Bronchial epithelial cell (primary cell): ENCODE data around the gene C9orf43. TPM values are rescaled to one million over a fixed set of nuclear protein-coding genes. Genes with fewer than 3 reads are reported as not detected.

Source experiments
- DNase-seq: peaks from one replicate; pipeline ENCODE4 v3.0.0-alpha.2; 2010; ENCODE audit warnings: low read depth
- FAIRE-seq: peaks from 2 replicates; lab custom pipeline; 2011; peaks lifted over from hg19 to GRCh38; lab: Jason Lieb, UNC
- H3K27me3 ChIP-seq: 2 replicates; pipeline ENCODE4 v1.5.1; 2011; ENCODE audit warnings: low read length; ENCODE audit not compliant: control insufficient read depth, insufficient read depth
- H3K36me3 ChIP-seq: 2 replicates; pipeline ENCODE4 v1.5.1; 2011; ENCODE audit warnings: low read length; ENCODE audit not compliant: control insufficient read depth, insufficient read depth
- H3K4me3 ChIP-seq: 2 replicates; pipeline ENCODE4 v1.5.1; 2011; ENCODE audit warnings: mild to moderate bottlenecking, low read depth, low read length, control low read depth
- total RNA-seq: library from RNA; depleted of rRNA; stranded (reverse); fragments of >200 nt; gene quantifications from 2 replicates; pipeline ENCODE4 v1.2.1, GENCODE V29; 2014
- TF ChIP-seq, protein P1 (sequence below): IDR thresholded peaks from 2 replicates; pipeline ENCODE4 v1.5.1; 2011; ENCODE audit warnings: mild to moderate bottlenecking, moderate library complexity, low read length, control low read depth, inconsistent platforms; ENCODE audit not compliant: insufficient read depth, severe bottlenecking

C9orf43 gene
- total RNA-seq, 1 donor from 2014 or later: 0.53 TPM

DNA sequence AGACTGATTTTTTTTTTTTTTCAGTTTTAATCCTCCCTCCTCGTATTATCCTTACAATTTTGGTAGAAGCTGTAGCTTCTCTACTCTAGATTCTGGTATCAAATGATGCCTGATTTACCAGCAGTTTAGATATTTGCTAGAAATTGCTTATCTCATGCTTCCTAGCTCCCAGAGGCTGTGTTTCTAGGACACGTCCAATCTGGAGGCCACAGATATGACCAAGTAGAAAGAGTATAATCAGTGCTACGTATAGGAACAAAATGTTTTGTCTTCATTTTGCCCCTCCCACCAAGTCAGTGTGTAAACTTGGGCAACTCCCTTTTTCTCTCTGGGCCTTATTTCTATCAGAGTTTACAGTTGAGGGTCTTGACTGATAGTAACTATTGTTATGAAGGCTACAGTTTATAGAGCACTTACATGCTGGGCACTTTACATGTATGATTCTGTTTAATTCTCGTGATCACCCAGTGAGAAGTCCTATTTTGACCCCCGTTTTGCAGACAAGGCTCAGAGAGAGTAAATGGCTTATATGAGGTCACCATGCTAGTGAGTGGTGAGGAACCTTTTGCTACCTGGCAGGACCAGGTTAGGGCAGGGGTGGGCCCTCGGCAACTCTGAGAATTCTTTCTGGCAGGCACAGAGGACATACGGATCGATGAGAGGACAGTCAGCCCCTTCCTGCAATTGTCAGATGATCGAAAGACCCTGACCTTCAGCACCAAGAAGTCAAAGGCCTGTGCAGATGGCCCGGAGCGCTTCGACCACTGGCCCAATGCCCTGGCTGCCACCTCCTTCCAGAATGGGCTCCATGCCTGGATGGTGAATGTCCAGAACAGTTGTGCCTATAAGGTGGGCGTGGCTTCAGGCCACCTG is 41.3 kb upstream of the C9orf43 start:
- TF ChIP-seq, protein P1, sequence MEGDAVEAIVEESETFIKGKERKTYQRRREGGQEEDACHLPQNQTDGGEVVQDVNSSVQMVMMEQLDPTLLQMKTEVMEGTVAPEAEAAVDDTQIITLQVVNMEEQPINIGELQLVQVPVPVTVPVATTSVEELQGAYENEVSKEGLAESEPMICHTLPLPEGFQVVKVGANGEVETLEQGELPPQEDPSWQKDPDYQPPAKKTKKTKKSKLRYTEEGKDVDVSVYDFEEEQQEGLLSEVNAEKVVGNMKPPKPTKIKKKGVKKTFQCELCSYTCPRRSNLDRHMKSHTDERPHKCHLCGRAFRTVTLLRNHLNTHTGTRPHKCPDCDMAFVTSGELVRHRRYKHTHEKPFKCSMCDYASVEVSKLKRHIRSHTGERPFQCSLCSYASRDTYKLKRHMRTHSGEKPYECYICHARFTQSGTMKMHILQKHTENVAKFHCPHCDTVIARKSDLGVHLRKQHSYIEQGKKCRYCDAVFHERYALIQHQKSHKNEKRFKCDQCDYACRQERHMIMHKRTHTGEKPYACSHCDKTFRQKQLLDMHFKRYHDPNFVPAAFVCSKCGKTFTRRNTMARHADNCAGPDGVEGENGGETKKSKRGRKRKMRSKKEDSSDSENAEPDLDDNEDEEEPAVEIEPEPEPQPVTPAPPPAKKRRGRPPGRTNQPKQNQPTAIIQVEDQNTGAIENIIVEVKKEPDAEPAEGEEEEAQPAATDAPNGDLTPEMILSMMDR: no peak
- DNase-seq (no peak), FAIRE-seq (no peak)
- no peak overlapping the region for H3K4me3 ChIP-seq
- H3K36me3 ChIP-seq: peaks cover 3% of the 10 kb centered on the region
- no peaks in the 10 kb centered on the region for H3K27me3 ChIP-seq

DNA sequence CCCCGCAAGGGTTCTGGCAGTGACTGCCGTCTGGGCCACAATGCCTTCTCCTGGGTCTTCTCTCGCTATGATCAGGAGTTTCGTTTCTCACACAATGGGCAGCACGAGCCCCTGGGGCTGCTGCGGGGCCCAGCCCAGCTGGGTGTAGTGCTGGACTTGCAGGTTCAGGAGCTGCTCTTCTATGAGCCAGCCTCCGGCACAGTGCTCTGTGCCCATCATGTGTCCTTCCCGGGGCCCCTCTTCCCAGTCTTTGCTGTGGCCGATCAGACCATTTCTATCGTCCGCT is 40.7 kb upstream of the C9orf43 start:
- FAIRE-seq (no peak), DNase-seq (no peak)
- TF ChIP-seq, protein P1: no peak
- Histone ChIP-seq H3K4me3 (no peak overlapping the region), H3K36me3 (peaks cover 4% of the 10 kb centered on the region), H3K27me3 (no peaks in the 10 kb centered on the region)

DNA sequence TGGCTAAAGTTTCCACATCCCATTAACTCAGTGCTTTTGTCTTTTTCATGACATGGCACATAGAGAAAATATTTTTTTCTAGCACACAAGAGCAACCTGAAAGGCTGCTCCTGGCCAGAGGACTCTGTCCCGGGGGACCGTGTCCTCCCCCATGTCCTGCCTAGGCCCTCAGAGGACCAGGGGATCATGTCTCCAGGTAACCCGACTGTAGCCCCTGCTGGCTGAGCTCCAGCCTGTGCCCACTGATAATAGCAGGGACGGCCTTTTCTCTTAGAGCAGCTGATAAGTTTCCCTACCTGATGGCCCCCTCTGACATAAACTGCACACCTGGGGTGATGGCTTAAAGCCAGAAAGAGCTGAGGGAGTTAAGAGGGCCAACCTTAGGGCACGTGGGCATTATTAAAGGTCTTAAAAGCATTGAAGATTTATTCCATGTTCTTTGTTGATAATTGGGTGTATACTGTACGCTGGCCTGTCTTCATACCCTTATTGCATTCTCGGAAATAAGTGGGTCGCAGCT is 39.7 kb upstream of the C9orf43 start:
- TF ChIP-seq, protein P1: no peak
- Histone ChIP-seq H3K27me3 (no peaks in the 10 kb centered on the region), H3K36me3 (peaks cover 6% of the 10 kb centered on the region), H3K4me3 (no peak overlapping the region)
- DNase-seq: no peak
- no peak for FAIRE-seq

DNA sequence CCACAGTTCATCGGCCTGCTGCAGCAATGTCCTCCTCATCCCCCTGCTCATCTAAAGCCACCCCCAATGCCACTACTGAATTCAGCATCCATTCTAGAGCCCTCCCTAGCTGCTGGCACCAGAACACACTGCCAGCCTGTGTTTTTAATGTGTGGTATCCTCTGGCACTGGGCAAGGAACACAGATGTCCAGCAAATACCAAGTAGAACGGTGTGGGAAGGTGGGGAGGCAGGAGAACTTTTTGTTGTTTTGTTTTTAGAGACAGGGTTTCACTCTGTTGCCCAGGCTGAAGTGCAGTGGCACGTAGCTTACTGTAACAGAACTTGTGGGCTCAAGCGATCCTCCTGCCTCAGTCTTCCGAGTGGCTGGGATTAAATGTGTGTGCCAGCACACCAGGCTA is 38.5 kb upstream of the C9orf43 start:
- H3K27me3 ChIP-seq: no peaks in the 10 kb centered on the region
- H3K4me3 ChIP-seq: no peak overlapping the region
- TF ChIP-seq, protein P1: no peak
- no peak for DNase-seq
- peaks cover 6% of the 10 kb centered on the region for H3K36me3 ChIP-seq
- no peak for FAIRE-seq

DNA sequence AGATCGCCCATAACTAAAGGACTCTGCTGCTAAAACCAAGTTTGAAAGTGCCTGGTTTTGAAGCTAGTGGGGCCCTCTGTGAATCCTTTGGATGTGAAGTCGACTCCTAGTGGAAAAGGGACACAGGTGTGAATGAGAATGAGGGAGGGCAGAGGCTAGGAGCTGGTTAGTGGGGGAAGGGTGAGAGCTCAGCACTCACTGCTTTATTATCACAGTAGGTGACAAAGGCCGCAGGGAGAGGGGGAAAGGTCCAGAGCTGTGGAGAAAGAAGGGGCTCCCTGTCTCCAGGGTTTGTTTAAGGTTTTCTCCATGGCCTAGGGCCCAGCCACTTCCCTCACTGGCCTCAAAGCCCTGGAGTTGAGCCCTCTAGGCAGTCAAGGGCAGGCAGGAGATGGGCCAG is 37.3 kb upstream of the C9orf43 start:
- Histone ChIP-seq H3K4me3 (no peak overlapping the region), H3K27me3 (no peaks in the 10 kb centered on the region), H3K36me3 (peaks cover 6% of the 10 kb centered on the region)
- no peak for DNase-seq
- no peak for FAIRE-seq
- TF ChIP-seq, protein P1: no peak
